Activated B cell treated with CpG ODN at 0.5 μM for 24 hours (primary cell): ENCODE data around the gene ITPKB. TPM values are rescaled to one million over a fixed set of nuclear protein-coding genes. Genes with fewer than 3 reads are reported as not detected.

ENCODE experiments used
- ATAC-seq: fragments of 200-7000 bp; cut with Tn5 transposase; one replicate; pipeline ENCODE4 v1.10.0; 2021; ENCODE audit warnings: low read depth, mild to moderate bottlenecking, moderate library complexity
- CTCF ChIA-PET: fragments of 350-600 bp; sonication (Branson Sonifier 250); formaldehyde crosslinking; loops from one replicate; lab custom pipeline; 2021; ENCODE audit warnings: antibody characterized with exemption; lab: Charles Lee
- POLR2A ChIA-PET: fragments of 350-600 bp; sonication (Branson Sonifier 250); formaldehyde crosslinking; loops from one replicate; lab custom pipeline; 2021; ENCODE audit warnings: antibody characterized with exemption; lab: Charles Lee
- DNase-seq: peaks from one replicate; pipeline ENCODE4 v3.0.0; 2022
- H3K27ac Mint-ChIP-seq: one replicate; pipeline ENCODE4 v1.8.0; 2020; ENCODE audit warnings: mixed read lengths
- H3K27me3 Mint-ChIP-seq: one replicate; pipeline ENCODE4 v1.8.0; 2021; ENCODE audit warnings: mixed read lengths
- H3K36me3 Mint-ChIP-seq: one replicate; pipeline ENCODE4 v1.8.0; 2021; ENCODE audit warnings: low read depth, mixed read lengths
- H3K4me1 Mint-ChIP-seq: one replicate; pipeline ENCODE4 v1.8.0; 2021; ENCODE audit warnings: mixed read lengths
- H3K4me3 Mint-ChIP-seq: one replicate; pipeline ENCODE4 v1.8.0; 2020; ENCODE audit warnings: mild to moderate bottlenecking, mixed read lengths
- H3K9me3 Mint-ChIP-seq: one replicate; pipeline ENCODE4 v1.8.0; 2020; ENCODE audit warnings: mixed read lengths
- CTCF ChIP-seq: fragments of 200-600 bp; IDR thresholded peaks from one replicate; pipeline ENCODE4 v1.8.0; 2022; ENCODE audit warnings: antibody characterized with exemption, mild to moderate bottlenecking
- intact Hi-C: fragments of 100-400 bp; cut with micrococcal nuclease; formaldehyde crosslinking; loops from one replicate; pipeline ENCODE4 v1.15.1; 2024
- total RNA-seq: library from RNA; stranded (reverse); gene quantifications from 2 replicates; pipeline ENCODE4 v1.2.3, GENCODE V29; 2022

The ITPKB gene
- total RNA-seq, 1 donor from 2014 or later = 97.3 TPM

DNA sequence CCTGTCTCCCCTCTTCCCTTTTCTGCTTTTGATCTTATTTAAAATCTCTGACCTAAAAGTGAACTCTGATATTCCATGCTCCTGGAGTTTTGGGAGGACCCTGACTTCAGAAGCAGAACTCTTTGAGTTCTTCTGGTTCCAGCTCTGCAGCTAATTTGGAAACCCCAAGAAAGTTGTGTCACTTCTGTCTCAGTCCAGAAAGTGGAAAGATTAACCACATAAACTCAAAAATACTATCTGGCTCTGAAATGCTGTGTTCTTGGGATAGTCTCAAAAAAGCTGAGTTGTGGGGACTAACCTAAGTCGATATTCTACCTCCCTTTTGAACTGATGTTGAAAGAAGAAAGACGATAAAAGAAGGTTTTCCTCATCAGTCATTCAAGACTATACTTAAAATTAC, 59.8 kb downstream of the ITPKB start:
- ChIA-PET POLR2A (interaction anchor here (1.0 to 21.1 kb wide), 12 partner anchors 9 to 261 kb away, joined by 3 to 451 read pairs (median 12); partner anchors contain the start of genes COQ8A and ITPKB), CTCF (interaction anchor here (1.3 to 2.1 kb wide), 3 partner anchors 32 to 46 kb away, joined by 4 to 7 read pairs (median 4); no protein-coding TSS in a partner anchor)
- Mint-ChIP-seq H3K4me3 (peak overlapping the region; percentile 86), H3K27me3 (no peaks in the 10 kb centered on the region), H3K4me1 (peaks cover 99% of the 10 kb centered on the region), H3K27ac (peak overlapping the region; percentile 97), H3K36me3 (peaks cover 38% of the 10 kb centered on the region), H3K9me3 (no peaks in the 10 kb centered on the region)
- no peak for TF ChIP-seq CTCF
- no peak for ATAC-seq
- no peak for DNase-seq
- intact Hi-C loops = loop anchor here (10.0 kb wide), 1 partner anchor 554 kb away; no protein-coding TSS in a partner anchor

DNA sequence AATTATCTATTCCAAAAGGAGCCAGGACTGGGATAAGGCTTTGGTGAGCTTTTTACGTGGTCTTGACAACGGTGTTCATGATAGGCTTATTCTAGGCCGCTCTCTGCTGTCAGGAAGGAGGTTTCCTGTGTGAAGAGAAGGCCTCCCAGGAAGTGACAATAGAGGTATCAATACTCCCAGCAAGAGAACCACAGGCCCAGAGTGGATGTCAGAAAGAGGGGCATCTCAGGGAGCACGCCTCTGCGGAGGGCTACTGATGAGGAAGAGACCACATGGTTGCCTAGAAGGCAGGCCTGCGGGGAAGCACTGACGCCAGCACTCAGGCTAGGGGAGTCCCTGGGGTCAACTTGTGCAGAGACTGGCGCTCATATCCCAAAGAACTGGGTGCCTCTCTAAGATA, 60.4 kb downstream of the ITPKB start:
- peak overlapping the region; percentile 97 for H3K27ac Mint-ChIP-seq
- CTCF ChIA-PET = interaction anchor here (1.3 to 2.1 kb wide), 2 partner anchors 35 to 46 kb away, joined by 4 to 7 read pairs; no protein-coding TSS in a partner anchor
- POLR2A ChIA-PET = interaction anchor here (0.6 to 21.1 kb wide), 11 partner anchors 9 to 38 kb away, joined by 5 to 451 read pairs (median 15); no protein-coding TSS in a partner anchor
- no peaks in the 10 kb centered on the region for H3K9me3 Mint-ChIP-seq
- no peak for TF ChIP-seq CTCF
- no peak for ATAC-seq
- peaks cover 98% of the 10 kb centered on the region for H3K4me1 Mint-ChIP-seq
- intact Hi-C loops = loop anchor here (10.0 kb wide), 1 partner anchor 554 kb away; no protein-coding TSS in a partner anchor
- H3K36me3 Mint-ChIP-seq = peaks cover 35% of the 10 kb centered on the region
- H3K4me3 Mint-ChIP-seq = peak overlapping the region; percentile 86
- no peak for DNase-seq
- H3K27me3 Mint-ChIP-seq = no peaks in the 10 kb centered on the region

DNA sequence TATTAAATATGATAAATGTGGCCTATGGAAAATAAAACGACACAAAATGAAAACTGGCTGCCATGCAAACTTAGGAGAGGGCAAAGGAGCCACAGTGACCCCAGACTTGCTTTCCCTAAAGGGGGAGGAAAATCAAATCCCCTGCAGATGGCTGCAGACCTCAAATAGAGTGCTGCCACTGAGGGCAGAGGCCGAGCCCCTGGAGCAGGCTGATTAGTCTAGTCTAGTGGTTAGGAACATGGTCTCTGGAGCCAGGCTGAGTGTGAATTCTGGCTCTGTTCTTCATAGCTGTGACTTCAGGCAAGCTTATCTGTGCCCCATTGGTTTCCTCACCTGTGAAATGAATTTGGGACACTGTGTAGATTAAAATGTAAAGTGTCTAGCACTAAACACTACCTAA, 60.8 kb downstream of the ITPKB start:
- H3K4me3 Mint-ChIP-seq = peak overlapping the region; percentile 86
- H3K36me3 Mint-ChIP-seq = peaks cover 35% of the 10 kb centered on the region
- no peaks in the 10 kb centered on the region for H3K9me3 Mint-ChIP-seq
- peak overlapping the region; percentile 97 for H3K27ac Mint-ChIP-seq
- POLR2A ChIA-PET = interaction anchor here (0.6 to 21.1 kb wide), 8 partner anchors 8 to 37 kb away, joined by 5 to 451 read pairs (median 23); no protein-coding TSS in a partner anchor
- TF ChIP-seq CTCF = no peak
- intact Hi-C loops = loop anchor here (10.0 kb wide), 1 partner anchor 553 kb away; no protein-coding TSS in a partner anchor
- no peaks in the 10 kb centered on the region for H3K27me3 Mint-ChIP-seq
- CTCF ChIA-PET = interaction anchor here (0.6 to 1.3 kb wide), 2 partner anchors 15 to 45 kb away, joined by 3 to 4 read pairs; no protein-coding TSS in a partner anchor
- no peak for DNase-seq
- ATAC-seq = no peak
- peaks cover 98% of the 10 kb centered on the region for H3K4me1 Mint-ChIP-seq

GRCh38 chr1:226677027-226678020, 61.8 kb downstream of the ITPKB start:
- Mint-ChIP-seq H3K4me3 (peak overlapping the region; percentile 83), H3K36me3 (peaks cover 39% of the 10 kb centered on the region), H3K4me1 (peaks cover 98% of the 10 kb centered on the region), H3K27me3 (no peaks in the 10 kb centered on the region), H3K9me3 (no peaks in the 10 kb centered on the region), H3K27ac (peak overlapping the region; percentile 98)
- intact Hi-C loops = loop anchor here (10.0 kb wide), 1 partner anchor 553 kb away; no protein-coding TSS in a partner anchor
- no peak for TF ChIP-seq CTCF
- no peak for DNase-seq
- peak; percentile 56 for ATAC-seq
- CTCF ChIA-PET = interaction anchor here (0.6 to 2.2 kb wide), 8 partner anchors 11 to 51 kb away, joined by 3 to 10 read pairs (median 3); no protein-coding TSS in a partner anchor
- POLR2A ChIA-PET = interaction anchor here (0.9 to 21.1 kb wide), 14 partner anchors 10 to 151 kb away, joined by 3 to 451 read pairs (median 14); partner anchors contain the start of gene ITPKB
